Measurements from ENCODE around the gene GMFB.

GMFB gene

DNA sequence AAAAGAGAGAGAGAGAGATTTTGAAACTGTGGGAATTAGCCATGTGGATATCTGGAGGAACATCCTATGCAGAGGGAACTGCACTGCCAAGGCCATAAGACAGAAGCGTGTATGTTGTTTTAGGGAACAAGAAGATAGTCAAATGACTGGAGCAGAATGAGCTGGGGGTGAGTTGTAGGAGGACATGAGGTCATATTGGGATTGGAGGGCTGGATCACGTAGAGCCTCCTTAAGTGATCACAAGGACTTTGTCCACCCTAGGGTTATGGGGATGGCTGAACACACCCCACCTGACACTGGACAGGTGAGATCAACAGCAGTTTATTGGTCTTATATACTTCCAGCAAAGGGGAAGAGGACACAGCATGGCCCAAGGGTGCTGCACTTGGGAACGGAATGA lies 12.7 kb upstream of the GMFB start (continued):
- TF ChIP-seq, protein P1, sequence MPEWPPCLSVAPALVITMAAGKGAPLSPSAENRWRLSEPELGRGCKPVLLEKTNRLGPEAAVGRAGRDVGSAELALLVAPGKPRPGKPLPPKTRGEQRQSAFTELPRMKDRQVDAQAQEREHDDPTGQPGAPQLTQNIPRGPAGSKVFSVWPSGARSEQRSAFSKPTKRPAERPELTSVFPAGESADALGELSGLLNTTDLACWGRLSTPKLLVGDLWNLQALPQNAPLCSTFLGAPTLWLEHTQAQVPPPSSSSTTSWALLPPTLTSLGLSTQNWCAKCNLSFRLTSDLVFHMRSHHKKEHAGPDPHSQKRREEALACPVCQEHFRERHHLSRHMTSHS (tag by site-specific recombination; IDR thresholded peaks at IDR 0.05), result no peak

DNA sequence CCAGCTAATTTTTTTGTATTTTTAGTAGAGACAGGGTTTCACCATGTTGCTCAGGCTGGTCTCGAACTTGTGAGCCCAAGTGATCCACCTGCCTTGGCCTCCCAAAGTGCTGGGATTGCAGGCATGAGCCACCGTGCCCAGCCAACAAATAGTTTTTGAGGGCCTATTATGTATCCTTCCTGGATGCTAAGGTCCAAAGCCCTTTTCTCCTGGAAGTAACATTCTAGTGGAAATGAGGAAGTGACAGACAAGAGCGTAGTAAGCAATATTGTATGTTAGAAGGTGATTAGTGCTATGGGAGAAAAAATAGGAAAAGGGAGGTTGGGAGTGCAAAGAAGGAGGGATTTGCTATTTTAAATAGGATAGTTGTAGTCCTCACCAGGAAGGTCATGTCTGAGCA lies 12.0 kb upstream of the GMFB start:
- ChIA-PET POLR2A (interaction anchor here (0.7 kb wide), 1 partner anchor 301 kb away, joined by 5 read pairs; no protein-coding TSS in a partner anchor), CTCF (interaction anchor here (1.0 kb wide), 1 partner anchor 9 kb away, joined by 3 read pairs; the partner anchor contains the start of gene CGRRF1)
- Histone ChIP-seq H3K4me1 (ENCODE audit: control insufficient read depth, insufficient read depth, low read length) (no peaks in the 10 kb centered on the region), H3K4me3 (ENCODE audit: low read depth, low read length) (no peak overlapping the region), H3K9me3 (ENCODE audit: control insufficient read depth, insufficient read depth, low read depth, low read length) (no peaks in the 10 kb centered on the region), H3K36me3 (ENCODE audit: control insufficient read depth in 2 of 2, insufficient read depth in 1 of 2, low read length in 2 of 2) (no peaks in the 10 kb centered on the region), H3K27ac (ENCODE audit: extremely low read depth, low read depth, low read length) (no peak overlapping the region)
- TF ChIP-seq ZNF416 (tag by site-specific recombination; IDR thresholded peaks at IDR 0.05), result no peak
- TF ChIP-seq, protein P2, sequence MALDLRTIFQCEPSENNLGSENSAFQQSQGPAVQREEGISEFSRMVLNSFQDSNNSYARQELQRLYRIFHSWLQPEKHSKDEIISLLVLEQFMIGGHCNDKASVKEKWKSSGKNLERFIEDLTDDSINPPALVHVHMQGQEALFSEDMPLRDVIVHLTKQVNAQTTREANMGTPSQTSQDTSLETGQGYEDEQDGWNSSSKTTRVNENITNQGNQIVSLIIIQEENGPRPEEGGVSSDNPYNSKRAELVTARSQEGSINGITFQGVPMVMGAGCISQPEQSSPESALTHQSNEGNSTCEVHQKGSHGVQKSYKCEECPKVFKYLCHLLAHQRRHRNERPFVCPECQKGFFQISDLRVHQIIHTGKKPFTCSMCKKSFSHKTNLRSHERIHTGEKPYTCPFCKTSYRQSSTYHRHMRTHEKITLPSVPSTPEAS (tag by site-specific recombination; IDR thresholded peaks at IDR 0.05), result no peak
- TF ChIP-seq ZNF292 (tag by site-specific recombination; IDR thresholded peaks at IDR 0.05; ENCODE audit: borderline replicate concordance, low read depth), result no peak
- no peak for TF ChIP-seq ZNF140 (tag by site-specific recombination; IDR thresholded peaks at IDR 0.05)
- no peak for TF ChIP-seq ZNF169 (tag by site-specific recombination; IDR thresholded peaks at IDR 0.05)
- no peak for TF ChIP-seq ZBTB21 (tag by site-specific recombination; IDR thresholded peaks at IDR 0.05)
- no peak for TF ChIP-seq ZNF391 (tag by site-specific recombination; IDR thresholded peaks at IDR 0.05; ENCODE audit: borderline replicate concordance, low read depth)
- no peak for TF ChIP-seq ZNF596 (tag by site-specific recombination; IDR thresholded peaks at IDR 0.05)

DNA sequence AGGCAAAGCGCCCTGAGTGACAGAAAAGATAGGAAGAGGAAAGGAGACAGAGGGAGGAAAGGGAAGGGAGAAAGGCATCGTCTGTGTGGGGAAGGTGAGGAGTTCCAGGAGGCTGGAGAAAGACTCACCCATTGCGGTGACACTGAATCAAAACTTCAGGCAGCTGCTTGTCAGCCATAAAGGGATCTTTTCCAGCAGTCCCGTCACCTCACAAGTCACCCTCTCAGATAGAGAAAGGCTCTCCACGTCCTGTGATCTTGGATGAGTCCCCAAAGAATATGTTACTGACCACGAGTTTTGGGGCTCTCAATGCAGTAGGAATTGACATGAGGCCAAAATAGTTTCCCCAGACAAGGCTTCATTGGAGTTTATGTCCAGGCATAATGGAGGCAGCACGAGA lies 9.8 kb upstream of the GMFB start:
- Histone ChIP-seq H3K9me3 (ENCODE audit: control insufficient read depth, insufficient read depth, low read depth, low read length) (no peaks in the 10 kb centered on the region), H3K36me3 (ENCODE audit: control insufficient read depth in 2 of 2, insufficient read depth in 1 of 2, low read length in 2 of 2) (no peaks in the 10 kb centered on the region), H3K27ac (ENCODE audit: extremely low read depth, low read depth, low read length) (no peak overlapping the region), H3K4me3 (ENCODE audit: low read depth, low read length) (no peak overlapping the region), H3K4me1 (ENCODE audit: control insufficient read depth, insufficient read depth, low read length) (no peaks in the 10 kb centered on the region)
- POLR2A ChIA-PET, result interaction anchor here (0.7 kb wide), 1 partner anchor 448 kb away, joined by 3 read pairs; no protein-coding TSS in a partner anchor
- TF ChIP-seq ZNF660 (tag by site-specific recombination; IDR thresholded peaks at IDR 0.05) (no peak), ZNF335 (tag by site-specific recombination; conservative IDR thresholded peaks at IDR 0.05) (0 out of 2 replicates have a peak, but pooled peaks have one; percentile 26)
- CTCF ChIA-PET, result no interaction called here

DNA sequence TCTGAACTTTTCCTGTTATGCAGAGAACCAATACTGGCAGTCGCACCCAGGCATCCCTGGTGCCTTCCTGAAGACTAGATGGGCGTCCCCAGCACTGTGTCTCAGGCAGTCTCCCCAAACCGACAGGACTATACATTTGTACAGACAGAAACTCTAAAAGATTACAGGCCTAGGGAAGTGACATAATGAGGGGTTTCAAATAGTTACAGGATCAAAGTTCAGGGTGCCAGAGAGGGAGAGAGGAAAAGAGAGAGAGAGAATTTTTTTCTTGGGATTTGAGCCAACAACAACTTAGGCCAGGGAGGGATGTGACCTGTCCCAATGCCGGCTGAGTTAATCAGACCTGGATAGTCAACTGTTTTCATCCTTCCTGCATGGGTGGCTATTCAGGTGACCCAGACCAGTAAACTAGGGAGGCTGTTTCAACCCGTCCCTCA lies 9.3 kb upstream of the GMFB start:
- H3K27ac ChIP-seq (ENCODE audit: extremely low read depth, low read depth, low read length), result no peak overlapping the region
- H3K4me1 ChIP-seq (ENCODE audit: control insufficient read depth, insufficient read depth, low read length), result peaks cover under 1% of the 10 kb centered on the region; the same call in 1 of the 2 replicates
- CTCF ChIA-PET, result no interaction called here
- H3K4me3 ChIP-seq (ENCODE audit: low read depth, low read length), result no peak overlapping the region
- TF ChIP-seq TRIM28 (IDR thresholded peaks at IDR 0.05; ENCODE audit: borderline replicate concordance, low read length) (no peak), ZFP69B (tag by site-specific recombination; IDR thresholded peaks at IDR 0.05) (no peak), ZNF768 (tag by site-specific recombination; IDR thresholded peaks at IDR 0.05) (no peak), ZNF311 (tag by site-specific recombination; IDR thresholded peaks at IDR 0.05; ENCODE audit: borderline replicate concordance) (no peak), SP7 (tag by site-specific recombination; IDR thresholded peaks at IDR 0.05) (peak; percentile 67; the same call in 1 of the 2 replicates), ZNF211 (tag by site-specific recombination; IDR thresholded peaks at IDR 0.05; ENCODE audit: low read depth) (no peak), ZBTB17 (tag by site-specific recombination; IDR thresholded peaks at IDR 0.05) (peak; percentile 23; the same call in 1 of the 2 replicates)
- TF ChIP-seq, protein P3, sequence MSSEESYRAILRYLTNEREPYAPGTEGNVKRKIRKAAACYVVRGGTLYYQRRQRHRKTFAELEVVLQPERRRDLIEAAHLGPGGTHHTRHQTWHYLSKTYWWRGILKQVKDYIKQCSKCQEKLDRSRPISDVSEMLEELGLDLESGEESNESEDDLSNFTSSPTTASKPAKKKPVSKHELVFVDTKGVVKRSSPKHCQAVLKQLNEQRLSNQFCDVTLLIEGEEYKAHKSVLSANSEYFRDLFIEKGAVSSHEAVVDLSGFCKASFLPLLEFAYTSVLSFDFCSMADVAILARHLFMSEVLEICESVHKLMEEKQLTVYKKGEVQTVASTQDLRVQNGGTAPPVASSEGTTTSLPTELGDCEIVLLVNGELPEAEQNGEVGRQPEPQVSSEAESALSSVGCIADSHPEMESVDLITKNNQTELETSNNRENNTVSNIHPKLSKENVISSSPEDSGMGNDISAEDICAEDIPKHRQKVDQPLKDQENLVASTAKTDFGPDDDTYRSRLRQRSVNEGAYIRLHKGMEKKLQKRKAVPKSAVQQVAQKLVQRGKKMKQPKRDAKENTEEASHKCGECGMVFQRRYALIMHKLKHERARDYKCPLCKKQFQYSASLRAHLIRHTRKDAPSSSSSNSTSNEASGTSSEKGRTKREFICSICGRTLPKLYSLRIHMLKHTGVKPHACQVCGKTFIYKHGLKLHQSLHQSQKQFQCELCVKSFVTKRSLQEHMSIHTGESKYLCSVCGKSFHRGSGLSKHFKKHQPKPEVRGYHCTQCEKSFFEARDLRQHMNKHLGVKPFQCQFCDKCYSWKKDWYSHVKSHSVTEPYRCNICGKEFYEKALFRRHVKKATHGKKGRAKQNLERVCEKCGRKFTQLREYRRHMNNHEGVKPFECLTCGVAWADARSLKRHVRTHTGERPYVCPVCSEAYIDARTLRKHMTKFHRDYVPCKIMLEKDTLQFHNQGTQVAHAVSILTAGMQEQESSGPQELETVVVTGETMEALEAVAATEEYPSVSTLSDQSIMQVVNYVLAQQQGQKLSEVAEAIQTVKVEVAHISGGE (tag by site-specific recombination; conservative IDR thresholded peaks at IDR 0.05; ENCODE audit: low read depth), result no peak
- H3K9me3 ChIP-seq (ENCODE audit: control insufficient read depth, insufficient read depth, low read depth, low read length), result no peaks in the 10 kb centered on the region
- no peaks in the 10 kb centered on the region for H3K36me3 ChIP-seq (ENCODE audit: control insufficient read depth in 2 of 2, insufficient read depth in 1 of 2, low read length in 2 of 2)
- POLR2A ChIA-PET, result no interaction called here
